Body of pancreas (tissue), 4 donors: ENCODE results near the gene ESYT2.

Experiments
- POLR2A ChIP-seq, 3 donors: fragments of 450-650 bp; IDR thresholded peaks; one replicate each; pipeline ENCODE4 v1.6.1; 2016; ENCODE audit warnings: antibody characterized with exemption in 3 of 3, mild to moderate bottlenecking in 2 of 3
- TF ChIP-seq, protein P1 (sequence below), 7 experiments: fragments of 450-650 bp in 4 of 7; fragments of 200-600 bp in 3 of 7; sonication (generic) in 3 of 7; IDR thresholded peaks; one replicate each; pipeline ENCODE4 v1.5.1; 2016 to 2019; ENCODE audit warnings: antibody characterized with exemption in 7 of 7

DNA sequence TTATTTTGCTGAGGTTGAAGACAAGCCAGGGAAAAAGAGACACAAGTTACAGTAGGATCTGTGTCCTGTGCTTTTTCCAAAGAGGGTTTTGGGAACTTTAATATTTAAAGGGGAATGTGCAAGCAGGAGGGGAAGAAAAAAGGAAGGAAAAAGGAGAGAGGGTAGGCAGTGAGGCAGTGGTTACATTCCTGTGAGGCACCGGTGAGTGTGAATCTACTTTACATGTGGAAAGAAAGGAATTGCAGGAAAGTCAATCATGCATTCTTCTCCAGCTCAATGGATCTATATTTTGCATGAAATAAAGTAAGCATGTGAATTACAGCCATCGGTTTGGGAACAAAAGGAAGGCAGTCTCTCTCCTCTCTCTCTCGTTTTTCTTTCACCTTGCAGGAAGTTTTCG lies 14.5 kb upstream of the ESYT2 start:
- TF ChIP-seq, protein P1, sequence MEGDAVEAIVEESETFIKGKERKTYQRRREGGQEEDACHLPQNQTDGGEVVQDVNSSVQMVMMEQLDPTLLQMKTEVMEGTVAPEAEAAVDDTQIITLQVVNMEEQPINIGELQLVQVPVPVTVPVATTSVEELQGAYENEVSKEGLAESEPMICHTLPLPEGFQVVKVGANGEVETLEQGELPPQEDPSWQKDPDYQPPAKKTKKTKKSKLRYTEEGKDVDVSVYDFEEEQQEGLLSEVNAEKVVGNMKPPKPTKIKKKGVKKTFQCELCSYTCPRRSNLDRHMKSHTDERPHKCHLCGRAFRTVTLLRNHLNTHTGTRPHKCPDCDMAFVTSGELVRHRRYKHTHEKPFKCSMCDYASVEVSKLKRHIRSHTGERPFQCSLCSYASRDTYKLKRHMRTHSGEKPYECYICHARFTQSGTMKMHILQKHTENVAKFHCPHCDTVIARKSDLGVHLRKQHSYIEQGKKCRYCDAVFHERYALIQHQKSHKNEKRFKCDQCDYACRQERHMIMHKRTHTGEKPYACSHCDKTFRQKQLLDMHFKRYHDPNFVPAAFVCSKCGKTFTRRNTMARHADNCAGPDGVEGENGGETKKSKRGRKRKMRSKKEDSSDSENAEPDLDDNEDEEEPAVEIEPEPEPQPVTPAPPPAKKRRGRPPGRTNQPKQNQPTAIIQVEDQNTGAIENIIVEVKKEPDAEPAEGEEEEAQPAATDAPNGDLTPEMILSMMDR (IDR thresholded peaks at IDR 0.05): no peak
- TF ChIP-seq POLR2A (IDR thresholded peaks at IDR 0.05): no peak
